Calu3 (cell line): Measurements from ENCODE around the gene OAS2. TPM values are rescaled to one million over a fixed set of nuclear protein-coding genes. Genes with fewer than 3 reads are reported as not detected.
A peak's percentile ranks its signal among the peaks of the same experiment; 100 is the strongest.

Experiments
- Bru-seq: library from RNA; stranded (reverse); fragments of 400-500 nt; gene quantifications from one replicate; lab custom pipeline; 2021; lab: Mats Ljungman, UMichigan
- BruChase-seq, 2 experiments: library from RNA; stranded (reverse); fragments of 400-500 nt; gene quantifications; one replicate each; lab custom pipeline; 2021; lab: Mats Ljungman, UMichigan
- BruUV-seq: library from RNA; stranded (reverse); fragments of 400-500 nt; replicated peaks from 2 replicates; lab custom pipeline; 2021; lab: Mats Ljungman, UMichigan
- CTCF ChIA-PET: fragments of 300-600 bp; sonication (Branson Sonifier 250); formaldehyde crosslinking; loops from one replicate; lab custom pipeline; 2022; ENCODE audit warnings: antibody characterized with exemption; lab: Charles Lee
- DNase-seq: peaks from one replicate; pipeline ENCODE4 v3.0.0; 2022
- H3K27ac Mint-ChIP-seq: one replicate; pipeline ENCODE4 v1.8.0; 2022; ENCODE audit warnings: mixed read lengths; ENCODE audit not compliant: unreplicated experiment
- H3K27me3 Mint-ChIP-seq: one replicate; pipeline ENCODE4 v1.8.0; 2022; ENCODE audit warnings: mixed read lengths; ENCODE audit not compliant: unreplicated experiment
- H3K36me3 Mint-ChIP-seq: one replicate; pipeline ENCODE4 v1.8.0; 2022; ENCODE audit warnings: mild to moderate bottlenecking, moderate library complexity, mixed read lengths; ENCODE audit not compliant: insufficient read depth, unreplicated experiment
- H3K4me1 Mint-ChIP-seq: one replicate; pipeline ENCODE4 v1.8.0; 2022; ENCODE audit warnings: mild to moderate bottlenecking, low read depth, mixed read lengths; ENCODE audit not compliant: unreplicated experiment
- H3K4me3 Mint-ChIP-seq: one replicate; pipeline ENCODE4 v1.8.0; 2022; ENCODE audit warnings: mild to moderate bottlenecking, low read depth, moderate library complexity, mixed read lengths; ENCODE audit not compliant: unreplicated experiment
- H3K9me3 Mint-ChIP-seq: one replicate; pipeline ENCODE4 v1.8.0; 2022; ENCODE audit warnings: low read depth, mixed read lengths; ENCODE audit not compliant: unreplicated experiment
- CTCF ChIP-seq: fragments of 200-600 bp; IDR thresholded peaks from one replicate; pipeline ENCODE4 v1.8.0; 2022; ENCODE audit warnings: antibody characterized with exemption; ENCODE audit not compliant: unreplicated experiment
- intact Hi-C: fragments of 100-400 bp; cut with micrococcal nuclease; formaldehyde crosslinking; loops from one replicate; pipeline ENCODE4 v1.10.0; 2022; ENCODE audit not compliant: unreplicated experiment
- long read RNA-seq: library from polyadenylated mRNA; stranded (forward); transcript quantifications from one replicate; pipeline ENCODE4 v2.0.0, GENCODE V29; 2022
- total RNA-seq: library from RNA; stranded (reverse); gene quantifications from 2 replicates; pipeline ENCODE4 v1.2.3, GENCODE V29; 2022

Gene OAS2
- total RNA-seq (58.1 and 211 TPM in 2 replicates), Bru-seq, nascent RNA (percentile 96 among the genes with signal in this experiment), BruChase-seq, experiment 1, labeled RNA remaining after a 6-hour chase (percentile 94 among the genes with signal in this experiment), BruChase-seq, experiment 2, labeled RNA remaining after a 2-hour chase (percentile 79 among the genes with signal in this experiment)
- long read RNA-seq, full-length matches to known transcripts, result 143 of 178 reads
- long read RNA-seq, partial matches to known transcripts, result 7 of 178 reads
- long read RNA-seq, other reads (novel, unspliced or antisense), result 28 of 178 reads

- peak within 1 kb of the TSS; percentile 73 for H3K4me3 Mint-ChIP-seq
- BruUV-seq, result TSS peak; percentile 23
- peak within 1 kb of the TSS; percentile 62 for H3K27ac Mint-ChIP-seq
Observed at GRCh38 chr12:112978163-112979040, at the start of gene OAS2. Gene OAS2 (plus strand): TSS chr12:112978519. CDS start chr12:112978609, 90 bp downstream.

GRCh38 chr12:112928978-112929377 is 49.3 kb upstream of the OAS2 start:
- peaks cover 3% of the 10 kb centered on the region for H3K9me3 Mint-ChIP-seq
- DNase-seq, result no peak
- peaks cover 14% of the 10 kb centered on the region for H3K36me3 Mint-ChIP-seq
- H3K4me3 Mint-ChIP-seq, result no peak overlapping the region
- intact Hi-C loops, result no loop called here
- TF ChIP-seq CTCF, result no peak
- peak overlapping the region; percentile 48 for H3K27ac Mint-ChIP-seq
- BruUV-seq, result no TSS peak
- no peaks in the 10 kb centered on the region for H3K27me3 Mint-ChIP-seq
- CTCF ChIA-PET, result no interaction called here
- peaks cover 43% of the 10 kb centered on the region for H3K4me1 Mint-ChIP-seq

More at GRCh38 chr12:112978163-112979040, at the start of gene OAS2:
- intact Hi-C loops, result loop anchor here (2.0 kb wide), 1 partner anchor 78 kb away; no protein-coding TSS in a partner anchor
- TF ChIP-seq CTCF, result no peak
- H3K36me3 Mint-ChIP-seq, result peaks cover 7% of the 10 kb centered on the region
- no peaks in the 10 kb centered on the region for H3K4me1 Mint-ChIP-seq
- no peaks in the 10 kb centered on the region for H3K27me3 Mint-ChIP-seq
- CTCF ChIA-PET, result interaction anchor here (0.6 to 2.2 kb wide), 9 partner anchors 10 to 207 kb away, joined by 3 to 16 read pairs (median 4); partner anchors contain the start of genes DDX54, OAS1 and RASAL1
- DNase-seq, result peak; percentile 67
- no peaks in the 10 kb centered on the region for H3K9me3 Mint-ChIP-seq

- peaks cover 3% of the 10 kb centered on the region for H3K9me3 Mint-ChIP-seq
- H3K27me3 Mint-ChIP-seq, result no peaks in the 10 kb centered on the region
- no TSS peak for BruUV-seq
- no peak overlapping the region for H3K4me3 Mint-ChIP-seq
- intact Hi-C loops, result no loop called here
- no peak for TF ChIP-seq CTCF
- H3K36me3 Mint-ChIP-seq, result peaks cover 14% of the 10 kb centered on the region
- no peak for DNase-seq
- peaks cover 38% of the 10 kb centered on the region for H3K4me1 Mint-ChIP-seq
- CTCF ChIA-PET, result no interaction called here
- peak overlapping the region; percentile 48 for H3K27ac Mint-ChIP-seq
Observed at GRCh38 chr12:112929715-112930114, 48.6 kb upstream of the OAS2 start.

- H3K27me3 Mint-ChIP-seq, result no peaks in the 10 kb centered on the region
- intact Hi-C loops, result no loop called here
- no peak overlapping the region for H3K27ac Mint-ChIP-seq
- no peak overlapping the region for H3K4me3 Mint-ChIP-seq
- H3K9me3 Mint-ChIP-seq, result peaks cover 3% of the 10 kb centered on the region
- BruUV-seq, result no TSS peak
- peaks cover 7% of the 10 kb centered on the region for H3K36me3 Mint-ChIP-seq
- no peak for TF ChIP-seq CTCF
- CTCF ChIA-PET, result no interaction called here
- peaks cover 32% of the 10 kb centered on the region for H3K4me1 Mint-ChIP-seq
- DNase-seq, result no peak
Observed at GRCh38 chr12:112930350-112930749, 48.0 kb upstream of the OAS2 start.
